HepG2 (cell line): ENCODE measurements around the gene RPL3. TPM values are rescaled to one million over a fixed set of nuclear protein-coding genes. Genes with fewer than 3 reads are reported as not detected.

ENCODE experiments used
- ATAC-seq: fragments of 200-7000 bp; cut with Tn5 transposase; 3 replicates; pipeline ENCODE4 v1.9.1; 2020; ENCODE audit warnings: mild to moderate bottlenecking, moderate library complexity
- BruUV-seq: library from RNA; stranded (reverse); fragments of 400-500 nt; replicated peaks from 2 replicates; lab custom pipeline; 2021; lab: Mats Ljungman, UMichigan
- CTCF ChIA-PET: fragments of 300-600 bp; formaldehyde crosslinking; extraction: SDS; loops from one replicate; lab custom pipeline; 2021; ENCODE audit warnings: low total read pairs, inconsistent platforms, low intra/inter-chr PET ratio; lab: Yijun Ruan, JAX
- POLR2A ChIA-PET: fragments of 350-600 bp; sonication (Branson Sonifier 250); formaldehyde crosslinking; loops from one replicate; lab custom pipeline; 2020; ENCODE audit warnings: antibody characterized with exemption, inconsistent platforms; lab: Yijun Ruan, JAX
- DNase-seq: peaks from one replicate; pipeline ENCODE4 v3.0.0-alpha.2; 2015; ENCODE audit warnings: low spot score
- FAIRE-seq: peaks from 3 replicates; lab custom pipeline; 2011; peaks lifted over from hg19 to GRCh38; lab: Jason Lieb, UNC
- H2AFZ ChIP-seq: one replicate; pipeline ENCODE4 v1.6.1; 2011; ENCODE audit warnings: low read length, inconsistent platforms
- H3K27ac ChIP-seq: fragments of 300-600 bp; 3 replicates; pipeline ENCODE4 v1.8.0; 2011; ENCODE audit warnings: mixed run types, mild to moderate bottlenecking, mixed read lengths, low read length, inconsistent platforms; ENCODE audit not compliant: insufficient read depth; ENCODE audit errors: extremely low read length
- H3K27me3 ChIP-seq, 2 experiments: fragments of 200-600 bp in 1 of 2; 2 replicates in 1 of 2; 3 replicates in 1 of 2; pipeline versions ENCODE4 v1.6.0 to v1.8.0; 2011; ENCODE audit warnings: low read length in 2 of 2, mild to moderate bottlenecking in 2 of 2, moderate library complexity in 2 of 2, inconsistent platforms in 1 of 2; ENCODE audit not compliant: insufficient read depth in 2 of 2, control insufficient read depth in 1 of 2
- H3K36me3 ChIP-seq, 2 experiments: fragments of 200-600 bp in 1 of 2; replicated peaks in 1 of 2; 2 replicates in 1 of 2; 3 replicates in 1 of 2; pipeline versions ENCODE4 v1.5.1 to v1.8.0; 2011; ENCODE audit warnings: low read length in 2 of 2, inconsistent platforms in 1 of 2; ENCODE audit not compliant: insufficient read depth in 2 of 2, control insufficient read depth in 1 of 2
- H3K4me1 ChIP-seq: 2 replicates; pipeline ENCODE4 v1.5.1; 2012; ENCODE audit warnings: low read length, inconsistent platforms; ENCODE audit not compliant: insufficient read depth
- H3K4me2 ChIP-seq: 2 replicates; pipeline ENCODE4 v1.6.0; 2011; ENCODE audit warnings: low read depth, low read length, inconsistent platforms
- H3K4me3 ChIP-seq, 3 experiments: fragments of 200-600 bp in 1 of 3; sonication (generic), shearing (Covaris generic) in 1 of 3; replicated peaks in 1 of 3; 2 replicates each; pipeline ENCODE4 v1.5.1; 2011 to 2016; ENCODE audit warnings: low read length in 3 of 3, inconsistent platforms in 2 of 3, low read depth in 2 of 3, mild to moderate bottlenecking in 2 of 3, control low read depth in 1 of 3, mixed read lengths in 1 of 3; ENCODE audit not compliant: insufficient read depth in 1 of 3
- H3K79me2 ChIP-seq: one replicate; pipeline ENCODE4 v1.6.1; 2011; ENCODE audit warnings: low read length, inconsistent platforms; ENCODE audit not compliant: insufficient read depth
- H3K9ac ChIP-seq: 2 replicates; pipeline ENCODE4 v1.6.0; 2011; ENCODE audit warnings: mild to moderate bottlenecking, low read depth, low read length, inconsistent platforms; ENCODE audit not compliant: insufficient read depth
- H3K9me3 ChIP-seq: 2 replicates; pipeline ENCODE4 v1.5.1; 2012; ENCODE audit warnings: mild to moderate bottlenecking, low read length
- H4K20me1 ChIP-seq: 2 replicates; pipeline ENCODE4 v1.6.0; 2011; ENCODE audit warnings: inconsistent platforms, mild to moderate bottlenecking, low read length, moderate library complexity; ENCODE audit not compliant: insufficient read depth
- GLMP ChIP-seq: sonication (generic); formaldehyde crosslinking; IDR thresholded peaks from 2 replicates; pipeline ENCODE4 v1.9.0; 2021; ENCODE audit warnings: missing genetic modification reagents, mild to moderate bottlenecking, borderline replicate concordance
- ISX ChIP-seq: sonication (generic); formaldehyde crosslinking; conservative IDR thresholded peaks from 2 replicates; pipeline ENCODE4 v1.5.0; 2020; ENCODE audit warnings: missing genetic modification reagents
- MTF1 ChIP-seq: sonication (generic); formaldehyde crosslinking; IDR thresholded peaks from 2 replicates; pipeline ENCODE4 v1.5.0; 2020; ENCODE audit warnings: missing genetic modification reagents
- ZNF629 ChIP-seq: sonication (generic); formaldehyde crosslinking; conservative IDR thresholded peaks from 2 replicates; pipeline ENCODE4 v1.5.0; 2020; ENCODE audit warnings: missing genetic modification reagents
- WGBS: methylation state at CpG from one replicate; pipeline ENCODE4 v1.1.6; 2017; ENCODE audit warnings: low lambda C conversion rate; 5-methylcytosine and 5-hydroxymethylcytosine counted together
- in situ Hi-C: cut with HindIII; loops from 2 replicates; pipeline ENCODE4 v1.10.0; 2017; ENCODE audit warnings: low pct_unique_long_range_greater_than_20kb; ENCODE audit not compliant: extremely low pct_ligation_motif_present
- intact Hi-C: fragments of 100-400 bp; cut with micrococcal nuclease; formaldehyde crosslinking; loops from one replicate; pipeline ENCODE4 v1.10.0; 2022; ENCODE audit not compliant: unreplicated experiment
- polyA plus RNA-seq, 8 experiments: library from polyadenylated mRNA; depleted of rRNA in 3 of 8; stranded (reverse) in 7 of 8; unstranded in 1 of 8; fragments of >200 nt; fragmentation: Illumina TruSeq in 4 of 8; extraction: Trizol in 4 of 8; gene quantifications; 2 replicates each; pipeline versions ENCODE4 v1.2.1 to v1.2.3, GENCODE V29; 2011 to 2016; ENCODE audit warnings: low read depth in 4 of 8, missing spikeins in 1 of 8, mixed read lengths in 1 of 8; ENCODE audit not compliant: insufficient read depth in 1 of 8
- total RNA-seq, 5 experiments: library from RNA; depleted of rRNA; stranded (reverse); fragments of >200 nt; fragmentation: Illumina TruSeq; extraction: Trizol; gene quantifications; 2 replicates each; pipeline ENCODE4 v1.2.3, GENCODE V29; 2016; ENCODE audit warnings: low read depth in 1 of 5
- TF ChIP-seq, protein P1 (sequence below): sonication (generic); formaldehyde crosslinking; conservative IDR thresholded peaks from 2 replicates; pipeline ENCODE4 v1.8.0; 2022; ENCODE audit warnings: missing genetic modification reagents

Gene RPL3
- total and polyA plus RNA-seq, 2 of the 13 experiments (the other 11 are each of a cell fraction or from before 2014, with no cell fraction given): 1,051 to 3,279 TPM

- ChIA-PET CTCF (no interaction called here), POLR2A (no interaction called here)
- no peak overlapping the region for H3K4me3 ChIP-seq
- DNase-seq (no peak), FAIRE-seq (no peak), ATAC-seq (no peak)
- H4K20me1 ChIP-seq: no peaks in the 10 kb centered on the region
- no peak overlapping the region for H3K4me2 ChIP-seq
- no peaks in the 10 kb centered on the region for H3K9me3 ChIP-seq
- no peak overlapping the region for H3K27ac ChIP-seq
- 70% methylated on average over 7 of the region's 7 CpGs for WGBS
- 0 out of 2 replicates have a peak, but pooled peaks cover 15% of the 10 kb centered on the region for H3K4me1 ChIP-seq
- no TSS peak for BruUV-seq
- in situ Hi-C loops (no loop called here), intact Hi-C loops (no loop called here)
- TF ChIP-seq ZNF629 (peak; percentile 88), GLMP (CRISPR knock-in tag) (no peak), ISX (CRISPR knock-in tag) (no peak), MTF1 (CRISPR knock-in tag) (no peak)
- H2AFZ ChIP-seq: no peak overlapping the region
- H3K79me2 ChIP-seq: no peaks in the 10 kb centered on the region
- H3K36me3 ChIP-seq: no peaks in the 10 kb centered on the region
- no peak overlapping the region for H3K9ac ChIP-seq
- peaks cover 0 to 10% of the 10 kb centered on the region in 2 experiments; a peak in 3 of 5 replicates for H3K27me3 ChIP-seq
Observed at GRCh38 chr22:39361496-39361895, 42.1 kb upstream of the RPL3 start.

DNA sequence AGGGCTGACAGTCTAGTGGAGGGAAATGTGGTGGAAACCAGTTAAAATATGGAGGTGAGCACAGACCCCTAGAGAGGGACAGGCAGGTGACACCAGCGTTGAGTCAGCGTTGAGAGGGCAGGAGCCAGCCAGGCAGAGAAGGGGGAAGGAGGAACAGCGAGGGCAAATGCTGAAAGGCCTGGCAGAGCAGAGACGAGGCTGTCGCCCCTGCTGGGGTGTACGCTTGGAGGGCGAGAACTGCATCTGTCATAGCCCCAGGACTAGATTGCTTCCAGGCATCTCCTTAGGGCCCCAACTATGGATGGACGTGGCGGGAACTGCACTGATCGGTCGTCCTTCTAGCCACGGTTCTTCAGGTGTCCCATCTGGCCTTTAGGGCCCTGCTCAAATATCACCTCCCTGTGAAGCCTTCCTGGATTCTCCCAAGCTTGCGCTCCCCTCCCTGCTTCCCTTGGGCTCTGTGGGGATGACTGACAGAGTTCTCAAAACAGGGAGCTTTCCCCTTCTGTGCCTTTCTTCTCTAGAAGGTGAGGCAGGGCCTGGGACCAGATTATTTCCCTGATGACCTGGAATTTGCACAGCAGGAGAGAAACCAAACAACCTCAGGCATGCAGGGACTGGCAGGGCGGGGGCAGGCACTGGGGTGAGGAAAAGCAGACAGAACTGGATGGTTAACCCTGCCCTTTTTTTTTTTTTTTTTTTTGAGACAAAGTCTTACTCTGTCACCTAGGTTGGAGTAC lies 41.4 kb upstream of the RPL3 start:
- Histone ChIP-seq H3K36me3 (no peaks in the 10 kb centered on the region), H3K27me3 (peaks cover 0 to 10% of the 10 kb centered on the region in 2 experiments; a peak in 2 of 5 replicates), H3K27ac (no peak overlapping the region), H3K4me3 (no peak overlapping the region), H2AFZ (no peak overlapping the region), H3K4me1 (0 out of 2 replicates have a peak, but pooled peaks cover 15% of the 10 kb centered on the region), H3K4me2 (no peak overlapping the region), H3K79me2 (no peaks in the 10 kb centered on the region), H3K9me3 (no peaks in the 10 kb centered on the region), H3K9ac (no peak overlapping the region), H4K20me1 (no peaks in the 10 kb centered on the region)
- TF ChIP-seq, protein P1, sequence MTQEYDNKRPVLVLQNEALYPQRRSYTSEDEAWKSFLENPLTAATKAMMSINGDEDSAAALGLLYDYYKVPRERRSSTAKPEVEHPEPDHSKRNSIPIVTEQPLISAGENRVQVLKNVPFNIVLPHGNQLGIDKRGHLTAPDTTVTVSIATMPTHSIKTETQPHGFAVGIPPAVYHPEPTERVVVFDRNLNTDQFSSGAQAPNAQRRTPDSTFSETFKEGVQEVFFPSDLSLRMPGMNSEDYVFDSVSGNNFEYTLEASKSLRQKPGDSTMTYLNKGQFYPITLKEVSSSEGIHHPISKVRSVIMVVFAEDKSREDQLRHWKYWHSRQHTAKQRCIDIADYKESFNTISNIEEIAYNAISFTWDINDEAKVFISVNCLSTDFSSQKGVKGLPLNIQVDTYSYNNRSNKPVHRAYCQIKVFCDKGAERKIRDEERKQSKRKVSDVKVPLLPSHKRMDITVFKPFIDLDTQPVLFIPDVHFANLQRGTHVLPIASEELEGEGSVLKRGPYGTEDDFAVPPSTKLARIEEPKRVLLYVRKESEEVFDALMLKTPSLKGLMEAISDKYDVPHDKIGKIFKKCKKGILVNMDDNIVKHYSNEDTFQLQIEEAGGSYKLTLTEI (CRISPR knock-in tag): no peak
- intact Hi-C loops (no loop called here), in situ Hi-C loops (no loop called here)
- CTCF ChIA-PET: no interaction called here
- no peak for FAIRE-seq
- no peak for DNase-seq
- no peak; the same call in 2 of the 3 replicates for ATAC-seq
- 58% methylated on average over 5 of the region's 14 CpGs for WGBS
- POLR2A ChIA-PET: no interaction called here
- BruUV-seq: no TSS peak
